Activated B cell treated with CpG ODN at 0.5 μM for 24 hours (primary cell): ENCODE measurements around the gene ADCY10. TPM values are rescaled to one million over a fixed set of nuclear protein-coding genes. Genes with fewer than 3 reads are reported as not detected.
"Not testable (repeated sequence)": the region's sequence is repeated elsewhere in the genome, so short reads cannot be mapped to it uniquely, and the experiment has no call there.

Experiments
- ATAC-seq: fragments of 200-7000 bp; cut with Tn5 transposase; one replicate; pipeline ENCODE4 v1.10.0; 2021; ENCODE audit warnings: low read depth, mild to moderate bottlenecking, moderate library complexity
- CTCF ChIA-PET: fragments of 350-600 bp; sonication (Branson Sonifier 250); formaldehyde crosslinking; loops from one replicate; lab custom pipeline; 2021; ENCODE audit warnings: antibody characterized with exemption; lab: Charles Lee
- POLR2A ChIA-PET: fragments of 350-600 bp; sonication (Branson Sonifier 250); formaldehyde crosslinking; loops from one replicate; lab custom pipeline; 2021; ENCODE audit warnings: antibody characterized with exemption; lab: Charles Lee
- DNase-seq: peaks from one replicate; pipeline ENCODE4 v3.0.0; 2022
- H3K27ac Mint-ChIP-seq: one replicate; pipeline ENCODE4 v1.8.0; 2020; ENCODE audit warnings: mixed read lengths
- H3K27me3 Mint-ChIP-seq: one replicate; pipeline ENCODE4 v1.8.0; 2021; ENCODE audit warnings: mixed read lengths
- H3K36me3 Mint-ChIP-seq: one replicate; pipeline ENCODE4 v1.8.0; 2021; ENCODE audit warnings: low read depth, mixed read lengths
- H3K4me1 Mint-ChIP-seq: one replicate; pipeline ENCODE4 v1.8.0; 2021; ENCODE audit warnings: mixed read lengths
- H3K4me3 Mint-ChIP-seq: one replicate; pipeline ENCODE4 v1.8.0; 2020; ENCODE audit warnings: mild to moderate bottlenecking, mixed read lengths
- H3K9me3 Mint-ChIP-seq: one replicate; pipeline ENCODE4 v1.8.0; 2020; ENCODE audit warnings: mixed read lengths
- intact Hi-C: fragments of 100-400 bp; cut with micrococcal nuclease; formaldehyde crosslinking; loops from one replicate; pipeline ENCODE4 v1.15.1; 2024
- total RNA-seq: library from RNA; stranded (reverse); gene quantifications from 2 replicates; pipeline ENCODE4 v1.2.3, GENCODE V29; 2022
- TF ChIP-seq, protein P1 (sequence below): fragments of 200-600 bp; IDR thresholded peaks from one replicate; pipeline ENCODE4 v1.8.0; 2022; ENCODE audit warnings: antibody characterized with exemption, mild to moderate bottlenecking

Gene ADCY10
- total RNA-seq, 1 donor from 2014 or later = 0.20 TPM

DNA sequence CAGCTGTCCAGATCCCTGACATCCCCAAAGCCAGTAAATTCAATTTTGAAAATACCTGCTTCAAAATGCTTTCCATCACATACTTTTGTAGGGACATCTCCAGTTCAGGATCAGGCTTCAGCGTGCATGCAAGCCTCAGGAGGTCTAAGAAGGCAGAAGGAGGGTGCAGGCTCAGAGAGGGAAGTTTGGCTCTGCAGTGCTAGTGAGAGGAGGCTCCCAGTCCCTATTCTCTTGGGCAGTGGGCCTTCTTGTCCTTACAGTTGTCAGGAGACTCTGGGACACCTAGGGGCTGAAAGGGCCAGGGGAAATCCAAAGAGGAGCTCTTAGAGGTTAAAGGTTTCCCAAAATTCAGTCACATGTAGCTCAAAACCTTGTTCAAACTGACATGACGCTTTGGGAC lies 20.1 kb downstream of the ADCY10 start:
- no peaks in the 10 kb centered on the region for H3K9me3 Mint-ChIP-seq
- ATAC-seq (no peak), DNase-seq (no peak)
- POLR2A ChIA-PET = no interaction called here
- CTCF ChIA-PET = no interaction called here
- intact Hi-C loops = no loop called here
- H3K4me1 Mint-ChIP-seq = peaks cover 6% of the 10 kb centered on the region
- H3K27ac Mint-ChIP-seq = no peak overlapping the region
- no peaks in the 10 kb centered on the region for H3K27me3 Mint-ChIP-seq
- no peak overlapping the region for H3K4me3 Mint-ChIP-seq
- TF ChIP-seq, protein P1, sequence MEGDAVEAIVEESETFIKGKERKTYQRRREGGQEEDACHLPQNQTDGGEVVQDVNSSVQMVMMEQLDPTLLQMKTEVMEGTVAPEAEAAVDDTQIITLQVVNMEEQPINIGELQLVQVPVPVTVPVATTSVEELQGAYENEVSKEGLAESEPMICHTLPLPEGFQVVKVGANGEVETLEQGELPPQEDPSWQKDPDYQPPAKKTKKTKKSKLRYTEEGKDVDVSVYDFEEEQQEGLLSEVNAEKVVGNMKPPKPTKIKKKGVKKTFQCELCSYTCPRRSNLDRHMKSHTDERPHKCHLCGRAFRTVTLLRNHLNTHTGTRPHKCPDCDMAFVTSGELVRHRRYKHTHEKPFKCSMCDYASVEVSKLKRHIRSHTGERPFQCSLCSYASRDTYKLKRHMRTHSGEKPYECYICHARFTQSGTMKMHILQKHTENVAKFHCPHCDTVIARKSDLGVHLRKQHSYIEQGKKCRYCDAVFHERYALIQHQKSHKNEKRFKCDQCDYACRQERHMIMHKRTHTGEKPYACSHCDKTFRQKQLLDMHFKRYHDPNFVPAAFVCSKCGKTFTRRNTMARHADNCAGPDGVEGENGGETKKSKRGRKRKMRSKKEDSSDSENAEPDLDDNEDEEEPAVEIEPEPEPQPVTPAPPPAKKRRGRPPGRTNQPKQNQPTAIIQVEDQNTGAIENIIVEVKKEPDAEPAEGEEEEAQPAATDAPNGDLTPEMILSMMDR = no peak
- H3K36me3 Mint-ChIP-seq = no peaks in the 10 kb centered on the region

DNA sequence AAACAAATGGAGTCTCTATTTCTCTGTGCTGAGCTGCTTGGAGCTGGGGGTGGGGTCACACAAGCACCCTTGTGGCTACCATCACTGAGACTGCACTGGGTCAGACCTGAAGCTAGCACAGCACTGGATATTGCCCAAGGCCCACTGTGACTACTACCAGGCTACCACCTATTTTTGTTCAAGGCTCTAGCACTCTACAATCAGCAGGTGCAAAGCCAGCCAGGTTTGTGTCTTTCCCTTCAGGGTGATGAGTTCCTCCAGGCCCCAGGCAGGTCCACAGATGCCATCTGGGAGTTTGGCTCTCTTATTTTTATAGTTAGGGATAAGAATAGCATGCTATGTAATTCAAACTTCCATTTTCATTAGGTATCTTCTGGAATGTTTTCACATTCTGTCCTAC lies 23.5 kb downstream of the ADCY10 start:
- Mint-ChIP-seq H3K27ac (no peak overlapping the region), H3K4me3 (no peak overlapping the region), H3K9me3 (peaks cover 2% of the 10 kb centered on the region), H3K27me3 (no peaks in the 10 kb centered on the region), H3K4me1 (peaks cover 6% of the 10 kb centered on the region), H3K36me3 (no peaks in the 10 kb centered on the region)
- TF ChIP-seq, protein P1 = no peak
- DNase-seq (no peak), ATAC-seq (no peak)
- ChIA-PET CTCF (no interaction called here), POLR2A (no interaction called here)
- intact Hi-C loops = no loop called here

- H3K27ac Mint-ChIP-seq, POLR2A ChIA-PET, DNase-seq, H3K27me3 Mint-ChIP-seq, intact Hi-C loops, CTCF ChIA-PET, H3K36me3 Mint-ChIP-seq, ATAC-seq, H3K9me3 Mint-ChIP-seq, H3K4me3 Mint-ChIP-seq, H3K4me1 Mint-ChIP-seq: not testable (repeated sequence)
These were observed 26.7 kb downstream of the ADCY10 start for GRCh38 chr1:167887187-167887586.

DNA sequence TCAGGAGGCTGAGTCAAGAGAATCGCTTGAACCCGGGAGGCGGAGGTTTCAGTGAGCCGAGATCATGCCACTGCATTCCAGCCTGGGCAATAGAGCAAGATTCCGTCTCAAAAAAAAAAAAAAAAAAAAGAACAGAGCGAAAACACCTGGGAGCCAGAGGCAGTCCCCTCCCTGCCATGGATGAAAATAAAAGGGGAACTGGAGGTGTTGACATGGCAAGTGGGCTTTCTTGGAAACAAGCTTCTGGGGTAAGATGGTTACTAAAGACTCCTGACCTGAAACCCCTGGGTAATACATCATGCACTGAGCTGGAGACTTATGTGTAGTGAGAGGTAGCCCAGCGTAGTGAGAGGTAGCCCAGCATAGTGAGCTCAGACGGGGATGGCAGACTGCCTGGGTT lies 31.6 kb downstream of the ADCY10 start:
- TF ChIP-seq, protein P1 = no peak
- Mint-ChIP-seq H3K9me3 (no peaks in the 10 kb centered on the region), H3K27me3 (peaks cover 5% of the 10 kb centered on the region), H3K36me3 (no peaks in the 10 kb centered on the region), H3K4me1 (no peaks in the 10 kb centered on the region), H3K4me3 (no peak overlapping the region), H3K27ac (no peak overlapping the region)
- intact Hi-C loops = no loop called here
- CTCF ChIA-PET = no interaction called here
- POLR2A ChIA-PET = no interaction called here
- DNase-seq (no peak), ATAC-seq (no peak)

GRCh38 chr1:167881786-167882185 lies 32.1 kb downstream of the ADCY10 start:
- H3K4me3 Mint-ChIP-seq = no peak overlapping the region

DNA sequence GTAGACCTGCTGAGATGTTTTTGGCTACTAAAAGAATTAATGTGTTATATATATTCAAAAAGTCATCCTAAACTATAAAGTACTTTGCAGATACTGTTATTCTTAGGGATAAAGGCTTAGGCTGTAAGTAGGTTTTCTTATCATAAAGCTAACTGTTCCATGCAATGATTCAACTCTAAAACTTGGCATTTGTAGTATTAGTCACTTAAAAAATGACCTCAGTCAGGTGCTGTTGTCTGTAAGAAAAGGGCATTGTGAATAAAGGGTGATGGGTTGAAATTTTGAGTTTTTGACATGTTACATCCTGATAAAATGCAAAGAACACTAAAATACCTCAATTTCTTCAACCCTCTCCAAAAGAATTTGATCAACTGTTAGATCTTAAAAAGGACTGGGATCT lies 32.9 kb downstream of the ADCY10 start:
- POLR2A ChIA-PET = no interaction called here
- intact Hi-C loops = no loop called here
- CTCF ChIA-PET = no interaction called here
- ATAC-seq (no peak), DNase-seq (no peak)
- TF ChIP-seq, protein P1 = no peak
- no peaks in the 10 kb centered on the region for H3K4me1 Mint-ChIP-seq
- H3K4me3 Mint-ChIP-seq = no peak overlapping the region
- H3K9me3 Mint-ChIP-seq = no peaks in the 10 kb centered on the region
- no peak overlapping the region for H3K27ac Mint-ChIP-seq
- H3K36me3 Mint-ChIP-seq = no peaks in the 10 kb centered on the region
- peaks cover 5% of the 10 kb centered on the region for H3K27me3 Mint-ChIP-seq

More at GRCh38 chr1:167881786-167882185, 32.1 kb downstream of the ADCY10 start:
- intact Hi-C loops = no loop called here
- POLR2A ChIA-PET = no interaction called here
- Mint-ChIP-seq H3K36me3 (no peaks in the 10 kb centered on the region), H3K27ac (no peak overlapping the region), H3K9me3 (no peaks in the 10 kb centered on the region), H3K4me1 (no peaks in the 10 kb centered on the region), H3K27me3 (peaks cover 5% of the 10 kb centered on the region)
- no peak for DNase-seq
- TF ChIP-seq, protein P1 = no peak
- ATAC-seq = no peak
- CTCF ChIA-PET = no interaction called here
